Duodenal mucosa (tissue), 2 donors: ENCODE data around the gene YKT6.

Experiments used
- H3K27ac ChIP-seq: one replicate; pipeline ENCODE4 v1.7.0; 2013; ENCODE audit warnings: low read depth, low read length
- H3K27me3 ChIP-seq, 2 donors: one replicate each; pipeline ENCODE4 v1.7.0; 2013; ENCODE audit warnings: low read length in 2 of 2, control low read depth in 1 of 2; ENCODE audit not compliant: insufficient read depth in 2 of 2, control insufficient read depth in 1 of 2
- H3K36me3 ChIP-seq, 2 donors: one replicate each; pipeline ENCODE4 v1.7.0; 2013; ENCODE audit warnings: low read length in 2 of 2, control low read depth in 1 of 2; ENCODE audit not compliant: insufficient read depth in 2 of 2, control insufficient read depth in 1 of 2
- H3K4me1 ChIP-seq, 2 donors: one replicate each; pipeline ENCODE4 v1.7.0; 2013; ENCODE audit warnings: low read length in 2 of 2, control low read depth in 1 of 2; ENCODE audit not compliant: insufficient read depth in 2 of 2, control insufficient read depth in 1 of 2
- H3K4me3 ChIP-seq, 2 donors: one replicate each; pipeline ENCODE4 v1.7.0; 2013; ENCODE audit warnings: low read length in 2 of 2, low read depth in 1 of 2
- H3K9ac ChIP-seq, 2 donors: one replicate each; pipeline ENCODE4 v1.7.0; 2013; ENCODE audit warnings: low read length in 2 of 2, low read depth in 1 of 2
- H3K9me3 ChIP-seq, 2 donors: one replicate each; pipeline ENCODE4 v1.7.0; 2013; ENCODE audit warnings: low read length in 2 of 2, control low read depth in 1 of 2; ENCODE audit not compliant: control insufficient read depth in 1 of 2

The YKT6 gene

GRCh38 chr7:44242091-44242490 is 41.3 kb downstream of the YKT6 start:
- Histone ChIP-seq H3K9ac (no peak overlapping the region), H3K27me3 (peaks cover 0 to 3% of the 10 kb centered on the region in 2 donors), H3K9me3 (no peaks in the 10 kb centered on the region), H3K27ac (no peak overlapping the region), H3K36me3 (no peaks in the 10 kb centered on the region), H3K4me3 (no peak overlapping the region), H3K4me1 (no peaks in the 10 kb centered on the region)

DNA sequence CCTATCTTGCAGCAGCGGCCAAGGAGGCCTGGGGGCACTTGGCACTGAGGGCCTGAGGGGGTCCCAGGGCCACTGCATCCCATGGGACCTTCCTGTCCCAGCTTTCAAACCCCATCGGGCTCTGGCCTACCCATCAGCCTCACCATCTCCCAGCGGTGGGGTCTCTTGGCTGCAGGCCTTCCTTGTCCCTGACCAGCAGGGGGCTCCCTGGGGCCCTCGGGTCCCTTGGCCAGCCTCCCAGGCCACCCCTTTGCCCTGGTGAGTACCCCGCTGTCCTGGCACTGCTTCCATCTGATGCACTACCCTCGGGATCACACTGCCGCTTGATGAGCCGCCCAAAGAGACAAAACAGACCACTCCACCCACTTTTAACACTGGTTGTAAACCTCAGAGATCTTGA is 43.5 kb downstream of the YKT6 start:
- Histone ChIP-seq H3K4me1 (no peaks in the 10 kb centered on the region), H3K9me3 (no peaks in the 10 kb centered on the region), H3K27ac (no peak overlapping the region)

DNA sequence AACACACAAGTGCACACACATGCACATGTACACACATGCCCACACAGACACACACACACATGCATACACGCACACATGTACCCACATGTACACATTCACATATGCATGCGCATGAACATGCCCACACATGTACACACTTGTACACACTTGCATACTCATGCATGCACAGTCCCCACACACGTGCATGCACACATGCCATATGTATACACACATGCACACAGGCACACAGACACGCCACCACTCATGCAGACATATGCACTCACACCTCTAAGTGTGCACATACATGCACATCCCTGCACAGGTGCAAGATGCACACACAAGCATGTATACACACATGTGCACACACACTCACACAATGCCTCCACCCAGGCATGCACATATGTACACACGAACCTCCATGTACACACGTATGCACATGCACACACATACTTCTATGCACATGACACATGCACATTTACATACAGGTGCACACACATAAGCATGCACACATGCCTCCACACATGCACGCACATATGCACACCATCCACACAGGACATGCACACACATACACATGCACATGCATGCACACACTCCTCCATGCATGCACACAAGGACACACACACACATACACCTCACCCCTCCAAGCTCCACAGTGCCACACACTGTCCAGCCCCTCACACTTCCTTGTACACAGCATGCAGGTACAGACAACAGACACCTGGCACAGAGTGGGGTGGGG is 45.8 kb downstream of the YKT6 start:
- Histone ChIP-seq H3K27ac (no peak overlapping the region), H3K4me1 (no peaks in the 10 kb centered on the region), H3K27me3 (peaks cover 0 to 3% of the 10 kb centered on the region in 2 donors), H3K36me3 (no peaks in the 10 kb centered on the region), H3K9ac (no peak overlapping the region), H3K9me3 (no peaks in the 10 kb centered on the region), H3K4me3 (no peak overlapping the region)

More for the DNA sequence above, 43.5 kb downstream of the YKT6 start:
- no peaks in the 10 kb centered on the region for H3K36me3 ChIP-seq
- no peak overlapping the region for H3K9ac ChIP-seq
- no peak overlapping the region for H3K4me3 ChIP-seq
- peaks cover 0 to 3% of the 10 kb centered on the region in 2 donors for H3K27me3 ChIP-seq

DNA sequence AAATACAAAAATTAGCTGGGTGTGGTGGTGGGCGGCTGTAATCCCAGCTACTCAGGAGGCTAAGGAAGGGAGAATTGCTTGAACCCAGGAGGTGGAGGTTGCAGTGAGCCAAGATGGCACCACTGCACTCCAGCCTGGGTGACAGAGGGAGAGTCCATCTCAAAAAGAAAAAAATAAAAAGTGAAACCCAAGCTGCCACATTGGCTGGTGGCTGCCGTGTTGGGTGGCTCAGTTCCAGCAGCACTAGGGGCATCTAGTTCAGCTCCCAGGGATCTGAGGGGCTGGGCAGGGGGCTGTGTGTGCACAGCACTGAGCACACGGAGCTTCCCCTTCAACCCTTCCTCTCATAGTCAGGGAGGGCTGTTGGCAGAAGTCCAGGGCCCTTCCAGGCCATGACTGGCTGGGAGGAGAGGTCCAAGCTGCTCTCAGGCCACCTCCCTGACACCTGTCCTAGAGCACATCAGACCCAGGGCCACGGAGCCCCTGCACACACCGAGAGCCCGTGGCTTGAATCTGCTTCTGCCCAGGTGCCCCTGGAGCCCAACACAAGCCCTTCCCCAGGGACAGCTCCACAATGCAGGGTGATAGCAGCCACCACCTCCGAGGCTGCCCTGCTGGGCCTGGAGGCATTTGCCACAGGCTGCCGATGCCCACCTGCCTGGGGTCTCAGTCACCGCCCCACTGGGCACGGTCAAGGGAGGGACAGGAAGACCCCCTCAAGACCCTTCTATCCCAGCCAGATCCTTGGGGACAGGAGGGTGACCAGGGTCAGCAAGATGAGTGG is 47.3 kb downstream of the YKT6 start:
- Histone ChIP-seq H3K9ac (no peak overlapping the region), H3K36me3 (no peaks in the 10 kb centered on the region), H3K27ac (no peak overlapping the region), H3K4me1 (no peaks in the 10 kb centered on the region), H3K4me3 (no peak overlapping the region), H3K9me3 (no peaks in the 10 kb centered on the region), H3K27me3 (no peaks in the 10 kb centered on the region)

GRCh38 chr7:44249639-44250234 is 49.0 kb downstream of the YKT6 start:
- H3K4me3 ChIP-seq, result no peak overlapping the region
- H3K9ac ChIP-seq, result no peak overlapping the region
- H3K4me1 ChIP-seq, result no peaks in the 10 kb centered on the region
- H3K9me3 ChIP-seq, result no peaks in the 10 kb centered on the region
- H3K27ac ChIP-seq, result no peak overlapping the region
- H3K27me3 ChIP-seq, result no peaks in the 10 kb centered on the region
- no peaks in the 10 kb centered on the region for H3K36me3 ChIP-seq

DNA sequence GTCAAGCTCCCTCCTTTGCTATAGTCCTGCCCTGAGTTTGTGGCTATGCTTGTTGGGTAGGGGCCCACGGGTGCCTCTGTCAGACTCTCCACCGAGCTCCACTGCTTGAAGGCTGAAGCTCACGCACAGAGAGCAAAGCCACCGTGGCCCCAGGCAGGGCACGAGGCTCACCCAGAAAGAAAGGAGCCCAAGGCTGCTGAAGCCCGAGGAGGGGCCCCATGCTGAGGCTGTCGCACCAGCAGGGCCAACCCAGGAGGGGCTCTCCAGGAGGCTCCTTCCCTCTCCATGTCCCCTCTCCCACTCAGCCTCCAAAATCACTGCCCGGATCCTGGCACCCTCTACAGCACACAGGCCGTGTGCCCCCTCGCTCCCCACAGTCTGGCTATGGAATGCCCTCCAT is 50.5 kb downstream of the YKT6 start:
- Histone ChIP-seq H3K9me3 (no peaks in the 10 kb centered on the region), H3K27me3 (no peaks in the 10 kb centered on the region), H3K4me3 (no peak overlapping the region), H3K9ac (no peak overlapping the region), H3K27ac (no peak overlapping the region), H3K4me1 (no peaks in the 10 kb centered on the region), H3K36me3 (no peaks in the 10 kb centered on the region)

GRCh38 chr7:44251881-44252280 is 51.1 kb downstream of the YKT6 start:
- Histone ChIP-seq H3K27ac (no peak overlapping the region), H3K4me3 (no peak overlapping the region), H3K9ac (no peak overlapping the region)

GRCh38 chr7:44256459-44256858 is 55.7 kb downstream of the YKT6 start:
- Histone ChIP-seq H3K9ac (no peak overlapping the region), H3K36me3 (no peaks in the 10 kb centered on the region), H3K27ac (no peak overlapping the region), H3K9me3 (no peaks in the 10 kb centered on the region), H3K27me3 (no peaks in the 10 kb centered on the region), H3K4me1 (peaks cover 15 to 19% of the 10 kb centered on the region in 2 donors), H3K4me3 (no peak overlapping the region)

More at GRCh38 chr7:44251881-44252280, 51.1 kb downstream of the YKT6 start:
- H3K9me3 ChIP-seq, result no peaks in the 10 kb centered on the region
- no peaks in the 10 kb centered on the region for H3K27me3 ChIP-seq
- no peaks in the 10 kb centered on the region for H3K36me3 ChIP-seq
- H3K4me1 ChIP-seq, result no peaks in the 10 kb centered on the region

- Histone ChIP-seq H3K36me3 (no peaks in the 10 kb centered on the region), H3K27ac (no peak overlapping the region), H3K4me1 (peaks cover 15 to 19% of the 10 kb centered on the region in 2 donors), H3K9me3 (no peaks in the 10 kb centered on the region), H3K27me3 (no peaks in the 10 kb centered on the region), H3K4me3 (no peak overlapping the region), H3K9ac (peak overlapping the region in 1 of 2 donors; percentile 7)
Observed at GRCh38 chr7:44257213-44257612, 56.4 kb downstream of the YKT6 start.
